ENCODE data around the gene PLCH1. TPM values are rescaled to one million over a fixed set of nuclear protein-coding genes. Genes with fewer than 3 reads are reported as not detected.

The PLCH1 gene
- total RNA-seq, 2 donors from 2014 or later, result 12.0 to 12.4 TPM

GRCh38 chr3:155491696-155492095 is 253.2 kb downstream of the PLCH1 start:
- no peak overlapping the region for H3K27ac Mint-ChIP-seq
- peak; percentile 41 for TF ChIP-seq CTCF (conservative IDR thresholded peaks at IDR 0.05)
- WGBS, 2 experiments (ENCODE audit: insufficient coverage in 1 of 2, insufficient read length in 1 of 2), result 96 to 100% methylated on average over 3 of the region's 3 CpGs
- Histone ChIP-seq H3K27me3 (ENCODE audit: control insufficient read depth, insufficient read depth, low read length, poor library complexity, severe bottlenecking) (no peaks in the 10 kb centered on the region), H3K36me3 (ENCODE audit: control insufficient read depth, insufficient read depth, low read length) (no peaks in the 10 kb centered on the region), H3K4me1 (ENCODE audit: control insufficient read depth, insufficient read depth, low read length) (peaks cover 2% of the 10 kb centered on the region), H3K4me3 (ENCODE audit: low read length) (no peak overlapping the region), H3K9ac (ENCODE audit: extremely low read depth, low read length, poor library complexity, severe bottlenecking) (no peak overlapping the region), H3K9me3 (ENCODE audit: control insufficient read depth, low read length) (no peaks in the 10 kb centered on the region), H3K27ac (ENCODE audit: low read depth, low read length) (no peak overlapping the region)
- DNase-seq, result no peak
- no peak overlapping the region for H3K4me3 Mint-ChIP-seq
- peaks cover 11% of the 10 kb centered on the region for H3K36me3 Mint-ChIP-seq (ENCODE audit: low read depth)
- no peaks in the 10 kb centered on the region for H3K27me3 Mint-ChIP-seq (ENCODE audit: insufficient read depth)
- H3K4me1 Mint-ChIP-seq, result peaks cover 4% of the 10 kb centered on the region
- no peaks in the 10 kb centered on the region for H3K9me3 Mint-ChIP-seq

DNA sequence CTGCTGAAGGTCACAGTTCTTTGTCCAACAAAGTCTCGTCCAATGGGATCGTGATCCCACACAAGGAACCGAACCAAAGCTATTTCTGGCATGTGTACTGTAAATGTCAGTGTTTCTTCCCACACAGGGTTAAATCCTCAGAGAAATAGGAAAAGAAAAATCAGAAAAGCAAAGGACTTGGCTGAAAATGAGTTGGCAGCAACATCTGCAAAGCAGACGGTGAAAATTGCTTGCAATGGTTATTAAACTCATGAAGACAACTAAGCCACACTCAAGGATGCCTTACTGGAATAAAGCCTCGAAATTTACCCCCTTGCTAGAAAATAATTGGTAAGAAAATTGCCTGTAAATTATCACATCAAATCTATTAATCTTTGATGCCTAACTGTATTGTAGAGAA is 256.2 kb downstream of the PLCH1 start:
- H3K9ac ChIP-seq (ENCODE audit: extremely low read depth, low read length, poor library complexity, severe bottlenecking), result no peak overlapping the region
- H3K4me3 ChIP-seq (ENCODE audit: low read length), result no peak overlapping the region
- no peak overlapping the region for H3K27ac ChIP-seq (ENCODE audit: low read depth, low read length)
- Mint-ChIP-seq H3K27ac (no peak overlapping the region), H3K27me3 (ENCODE audit: insufficient read depth) (no peaks in the 10 kb centered on the region), H3K4me1 (no peaks in the 10 kb centered on the region), H3K4me3 (no peak overlapping the region), H3K9me3 (no peaks in the 10 kb centered on the region), H3K36me3 (ENCODE audit: low read depth) (peaks cover 11% of the 10 kb centered on the region)
- no peaks in the 10 kb centered on the region for H3K9me3 ChIP-seq (ENCODE audit: control insufficient read depth, low read length)
- no peak for DNase-seq
- no peaks in the 10 kb centered on the region for H3K4me1 ChIP-seq (ENCODE audit: control insufficient read depth, insufficient read depth, low read length)
- no peaks in the 10 kb centered on the region for H3K36me3 ChIP-seq (ENCODE audit: control insufficient read depth, insufficient read depth, low read length)
- H3K27me3 ChIP-seq (ENCODE audit: control insufficient read depth, insufficient read depth, low read length, poor library complexity, severe bottlenecking), result no peaks in the 10 kb centered on the region
- TF ChIP-seq CTCF (conservative IDR thresholded peaks at IDR 0.05), result no peak
- WGBS, 2 experiments (ENCODE audit: insufficient coverage in 1 of 2, insufficient read length in 1 of 2), result 98 to 100% methylated on average over 3 to 4 of the region's 5 CpGs

DNA sequence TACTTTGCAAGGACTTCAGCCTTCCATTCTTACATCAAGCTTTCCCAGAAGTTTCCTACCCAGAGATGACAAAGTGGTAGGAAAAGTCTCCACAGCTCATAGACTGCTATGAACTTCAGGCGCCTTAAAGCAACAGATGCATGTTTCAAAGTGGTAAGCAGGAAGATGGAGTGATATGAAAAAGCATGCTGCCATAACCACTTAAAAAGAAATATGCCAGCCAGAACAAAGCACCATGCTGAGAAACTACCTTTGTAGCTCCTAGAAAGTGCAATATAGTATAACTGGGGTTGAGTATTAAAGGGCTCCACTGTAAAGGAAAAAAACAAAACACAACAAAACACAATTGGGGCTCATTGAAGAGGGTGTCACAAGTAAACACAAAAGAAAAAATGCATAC is 259.0 kb downstream of the PLCH1 start:
- H3K9me3 ChIP-seq (ENCODE audit: control insufficient read depth, low read length), result no peaks in the 10 kb centered on the region
- no peaks in the 10 kb centered on the region for H3K9me3 Mint-ChIP-seq
- no peak overlapping the region for H3K27ac Mint-ChIP-seq
- no peak overlapping the region for H3K4me3 ChIP-seq (ENCODE audit: low read length)
- no peak overlapping the region for H3K9ac ChIP-seq (ENCODE audit: extremely low read depth, low read length, poor library complexity, severe bottlenecking)
- no peak for DNase-seq
- no peak overlapping the region for H3K4me3 Mint-ChIP-seq
- H3K4me1 Mint-ChIP-seq, result no peaks in the 10 kb centered on the region
- no peak for TF ChIP-seq CTCF (conservative IDR thresholded peaks at IDR 0.05)
- no peaks in the 10 kb centered on the region for H3K36me3 ChIP-seq (ENCODE audit: control insufficient read depth, insufficient read depth, low read length)
- no peak overlapping the region for H3K27ac ChIP-seq (ENCODE audit: low read depth, low read length)
- peaks cover 8% of the 10 kb centered on the region for H3K36me3 Mint-ChIP-seq (ENCODE audit: low read depth)
- no peaks in the 10 kb centered on the region for H3K27me3 Mint-ChIP-seq (ENCODE audit: insufficient read depth)
- H3K4me1 ChIP-seq (ENCODE audit: control insufficient read depth, insufficient read depth, low read length), result no peaks in the 10 kb centered on the region
- WGBS, 2 experiments (ENCODE audit: insufficient coverage in 1 of 2, insufficient read length in 1 of 2), result 100% methylated on average over 1 of the region's 1 CpG; no CpG with 5 or more reads in 1 of the 2 experiments
- H3K27me3 ChIP-seq (ENCODE audit: control insufficient read depth, insufficient read depth, low read length, poor library complexity, severe bottlenecking), result no peaks in the 10 kb centered on the region
